Measurements from ENCODE around the gene CEMP1.

GRCh38 chr16:2483939-2484897 lies 47.0 kb downstream of the CEMP1 start:
- TF ChIP-seq POLR2A (IDR thresholded peaks at IDR 0.05) (no peak), CTCF (IDR thresholded peaks at IDR 0.05) (no peak), POLR2AphosphoS5 (IDR thresholded peaks at IDR 0.05) (no peak)

Measured in prostate gland (tissue), 2 donors.